A549 (cell line): ENCODE data around the gene SCUBE3. TPM values are rescaled to one million over a fixed set of nuclear protein-coding genes. Genes with fewer than 3 reads are reported as not detected.

Experiments used
- ATAC-seq, 2 experiments: fragments of 200-7000 bp in 1 of 2; fragments of >200 bp in 1 of 2; cut with Nextera tagmentation in 1 of 2; cut with Tn5 transposase in 1 of 2; 3 replicates each; pipeline versions ENCODE4 v1.8.0 to v1.9.1; 2018 to 2020; ENCODE audit warnings: mild to moderate bottlenecking in 1 of 2, moderate library complexity in 1 of 2
- CTCF ChIA-PET: fragments of 300-600 bp; sonication (Branson Sonifier 250); formaldehyde crosslinking; extraction: SDS; loops from one replicate; lab custom pipeline; 2021; ENCODE audit warnings: antibody characterized with exemption, inconsistent platforms; lab: Yijun Ruan, JAX
- POLR2A ChIA-PET: fragments of 350-600 bp; formaldehyde crosslinking; extraction: SDS; loops from one replicate; lab custom pipeline; 2021; ENCODE audit warnings: antibody characterized with exemption, inconsistent platforms; lab: Yijun Ruan, JAX
- DNase-seq, 2 experiments: peaks; one replicate each; pipeline versions ENCODE4 v3.0.0 to v3.0.0-alpha.2; 2011 to 2016; ENCODE audit warnings: low read depth in 1 of 2, low spot score in 1 of 2
- FAIRE-seq: peaks from 2 replicates; lab custom pipeline; 2011; peaks lifted over from hg19 to GRCh38; lab: Jason Lieb, UNC
- H3K27ac ChIP-seq, 2 experiments: fragments of >200 bp; sonication (Bioruptor Twin); formaldehyde crosslinking; 3 replicates each; pipeline ENCODE4 v1.5.1; 2016 to 2017
- H3K4me1 ChIP-seq: fragments of >200 bp; sonication (Bioruptor Twin); formaldehyde crosslinking; 3 replicates; pipeline ENCODE4 v1.6.1; 2016
- H3K4me2 ChIP-seq: fragments of >200 bp; sonication (Bioruptor Twin); formaldehyde crosslinking; 3 replicates; pipeline ENCODE4 v1.6.1; 2016
- H3K4me3 ChIP-seq: fragments of >200 bp; sonication (Bioruptor Twin); formaldehyde crosslinking; 3 replicates; pipeline ENCODE4 v1.5.1; 2016
- H3K9me3 ChIP-seq: fragments of >200 bp; sonication (Bioruptor Twin); formaldehyde crosslinking; 3 replicates; pipeline ENCODE4 v1.6.1; 2016
- BHLHE40 ChIP-seq: IDR thresholded peaks from 2 replicates; pipeline ENCODE4 v1.6.1; 2012; ENCODE audit warnings: low read depth, low read length, inconsistent platforms
- CBX2 ChIP-seq: fragments of 200-600 bp; sonication (generic); IDR thresholded peaks from 2 replicates; pipeline ENCODE4 v1.6.1; 2016; ENCODE audit warnings: low read depth, mild to moderate bottlenecking, borderline replicate concordance
- CHD2 ChIP-seq: fragments of 150-350 bp; IDR thresholded peaks from 2 replicates; pipeline ENCODE4 v1.6.1; 2014; ENCODE audit warnings: low read length; ENCODE audit not compliant: partially characterized antibody
- CHD4 ChIP-seq: fragments of 200-600 bp; sonication (generic); IDR thresholded peaks from 2 replicates; pipeline ENCODE4 v1.6.1; 2016; ENCODE audit warnings: antibody characterized with exemption, mild to moderate bottlenecking, borderline replicate concordance
- E2F6 ChIP-seq: IDR thresholded peaks from 2 replicates; pipeline ENCODE4 v1.6.1; 2012; ENCODE audit warnings: low read depth, borderline replicate concordance
- ELK1 ChIP-seq: fragments of 150-350 bp; IDR thresholded peaks from 2 replicates; pipeline ENCODE4 v1.6.1; 2014; ENCODE audit warnings: low read depth, mild to moderate bottlenecking, low read length
- FOSL2 ChIP-seq, 2 experiments: fragments of 450-650 bp in 1 of 2; fragments of >200 bp in 1 of 2; sonication (Bioruptor Twin) in 1 of 2; formaldehyde crosslinking; IDR thresholded peaks; 2 replicates each; pipeline versions ENCODE4 v1.5.0 to v1.6.1; 2016 to 2020; ENCODE audit warnings: mild to moderate bottlenecking in 1 of 2, moderate library complexity in 1 of 2
- FOXS1 ChIP-seq: fragments of 250-450 bp; sonication (Bioruptor Pico); IDR thresholded peaks from 2 replicates; pipeline ENCODE4 v1.5.0; 2020; ENCODE audit warnings: mild to moderate bottlenecking, moderate library complexity
- HDAC2 ChIP-seq: fragments of 200-600 bp; sonication (generic); IDR thresholded peaks from 2 replicates; pipeline ENCODE4 v1.6.1; 2016
- HOXB5 ChIP-seq: fragments of 250-450 bp; sonication (Bioruptor Pico); IDR thresholded peaks from 2 replicates; pipeline ENCODE4 v1.5.0; 2020; ENCODE audit warnings: mild to moderate bottlenecking, moderate library complexity
- JUN ChIP-seq, 2 experiments: fragments of >200 bp; sonication (Bioruptor Twin); formaldehyde crosslinking; IDR thresholded peaks; 2 replicates in 1 of 2; 3 replicates in 1 of 2; pipeline ENCODE4 v1.6.1; 2016 to 2017
- MAX ChIP-seq: IDR thresholded peaks from 2 replicates; pipeline ENCODE4 v1.6.1; 2012
- RAD21 ChIP-seq, 2 experiments: fragments of >200 bp in 1 of 2; sonication (Bioruptor Twin) in 1 of 2; formaldehyde crosslinking in 1 of 2; IDR thresholded peaks in 1 of 2; conservative IDR thresholded peaks in 1 of 2; 2 replicates in 1 of 2; 3 replicates in 1 of 2; pipeline ENCODE4 v1.6.1; 2012 to 2018; ENCODE audit warnings: inconsistent platforms in 1 of 2
- RNF2 ChIP-seq: fragments of 200-600 bp; sonication (generic); IDR thresholded peaks from 2 replicates; pipeline ENCODE4 v1.6.1; 2016; ENCODE audit warnings: low read depth, mild to moderate bottlenecking, antibody characterized with exemption, moderate library complexity, borderline replicate concordance
- SREBF2 ChIP-seq: fragments of 450-650 bp; IDR thresholded peaks from 2 replicates; pipeline ENCODE4 v1.6.1; 2014; ENCODE audit warnings: mild to moderate bottlenecking, moderate library complexity
- WGBS: methylation state at CpG from one replicate; pipeline ENCODE4 v1.1.6; 2017; ENCODE audit errors: missing lambda C conversion rate; 5-methylcytosine and 5-hydroxymethylcytosine counted together
- polyA plus RNA-seq, 4 experiments: library from polyadenylated mRNA; depleted of rRNA in 3 of 4; stranded (reverse); fragments of >200 nt; fragmentation: RNase III in 1 of 4; extraction: RNeasy Plus Mini Kit Qiagen cat#74134 plus additional on column Dnase treatment in 1 of 4; gene quantifications; 2 replicates in 3 of 4; 3 replicates in 1 of 4; pipeline ENCODE4 v1.2.3, GENCODE V29; 2011 to 2017

SCUBE3 gene
- polyA plus RNA-seq, 2 of the 4 experiments (the other 2 are of a cell fraction), result 0.06 to 0.13 TPM

GRCh38 chr6:35181308-35181932, 32.3 kb upstream of the SCUBE3 start:
- WGBS, result 61% methylated on average over 4 of the region's 5 CpGs

GRCh38 chr6:35181933-35182612, 31.7 kb upstream of the SCUBE3 start:
- Histone ChIP-seq H3K9me3 (no peaks in the 10 kb centered on the region), H3K4me3 (0 out of 3 replicates have a peak overlapping the region, but pooled peaks have one; percentile 29), H3K4me2 (peak overlapping the region; percentile 95), H3K4me1 (peaks cover 64% of the 10 kb centered on the region), H3K27ac (peak overlapping the region; percentile 86 to 99)
- ChIA-PET POLR2A (no interaction called here), CTCF (interaction anchor here (0.6 to 2.2 kb wide), 5 partner anchors 13 to 572 kb away, joined by 3 to 9 read pairs (median 3); no protein-coding TSS in a partner anchor)
- no peak for FAIRE-seq
- WGBS, result 26% methylated on average over 16 of the region's 55 CpGs
- DNase-seq, result peak; percentile 45 to 72
- peak; percentile 64 to 74; a peak in 5 of 6 replicates for ATAC-seq
- TF ChIP-seq E2F6 (peak; percentile 62; the same call in 1 of the 2 replicates), ELK1 (no peak), MAX (peak; percentile 53), HOXB5 (CRISPR knock-in tag) (0 out of 2 replicates have a peak, but pooled peaks have one; percentile 26), RAD21 (conservative IDR thresholded peaks at IDR 0.05 in 1 of 2, IDR thresholded peaks at IDR 0.05 in 1 of 2) (no peak), JUN (IDR thresholded peaks at IDR 0.05) (0 out of 5 replicates have a peak, but pooled peaks of 1 of the 2 experiments have one; percentile 35), FOSL2 (IDR thresholded peaks at IDR 0.05) (no peak), FOSL2 (CRISPR knock-in tag; IDR thresholded peaks at IDR 0.05) (peak; percentile 24; the same call in 1 of the 2 replicates), CHD4 (peak; percentile 28; the same call in 1 of the 2 replicates), SREBF2 (no peak)

More at GRCh38 chr6:35181308-35181932, 32.3 kb upstream of the SCUBE3 start:
- Histone ChIP-seq H3K9me3 (no peaks in the 10 kb centered on the region), H3K4me1 (peaks cover 63% of the 10 kb centered on the region), H3K27ac (peak overlapping the region; percentile 86 to 99), H3K4me2 (peak overlapping the region; percentile 95), H3K4me3 (0 out of 3 replicates have a peak overlapping the region, but pooled peaks have one; percentile 29)
- ATAC-seq (no peak), DNase-seq (no peak), FAIRE-seq (no peak)
- POLR2A ChIA-PET, result no interaction called here
- TF ChIP-seq CBX2, result no peak
- no peak for TF ChIP-seq RNF2
- CTCF ChIA-PET, result interaction anchor here (0.6 to 2.2 kb wide), 4 partner anchors 14 to 572 kb away, joined by 3 to 9 read pairs (median 3); no protein-coding TSS in a partner anchor

- 82% methylated on average over 2 of the region's 2 CpGs for WGBS
- Histone ChIP-seq H3K4me2 (no peak overlapping the region), H3K9me3 (no peaks in the 10 kb centered on the region), H3K4me3 (no peak overlapping the region), H3K27ac (peak overlapping the region; percentile 37 to 91; a peak in 5 of 6 replicates), H3K4me1 (peaks cover 64% of the 10 kb centered on the region)
- POLR2A ChIA-PET, result no interaction called here
- DNase-seq (no peak), FAIRE-seq (no peak), ATAC-seq (no peak)
- TF ChIP-seq CHD2 (no peak), E2F6 (no peak), FOXS1 (no peak), HDAC2 (no peak), BHLHE40 (no peak)
- CTCF ChIA-PET, result interaction anchor here (1.0 to 2.2 kb wide), 3 partner anchors 22 to 58 kb away, joined by 3 to 9 read pairs (median 4); no protein-coding TSS in a partner anchor
Observed at GRCh38 chr6:35183281-35183680, 30.5 kb upstream of the SCUBE3 start.
